GM18519 (cell line): ENCODE results near the gene EXOC3.

Experiments used
- ATAC-seq: cut with Tn5 transposase; IDR thresholded peaks from one replicate; pipeline ENCODE4 v1.9.1; 2021; ENCODE audit warnings: mild to moderate bottlenecking, moderate library complexity; ENCODE audit not compliant: unreplicated experiment, low FRiP score

Gene EXOC3

GRCh38 chr5:453725-454481 is 10.9 kb downstream of the EXOC3 start:
- no peak for ATAC-seq

- no peak for ATAC-seq
Measured at GRCh38 chr5:454936-455335, 12.0 kb downstream of the EXOC3 start.

DNA sequence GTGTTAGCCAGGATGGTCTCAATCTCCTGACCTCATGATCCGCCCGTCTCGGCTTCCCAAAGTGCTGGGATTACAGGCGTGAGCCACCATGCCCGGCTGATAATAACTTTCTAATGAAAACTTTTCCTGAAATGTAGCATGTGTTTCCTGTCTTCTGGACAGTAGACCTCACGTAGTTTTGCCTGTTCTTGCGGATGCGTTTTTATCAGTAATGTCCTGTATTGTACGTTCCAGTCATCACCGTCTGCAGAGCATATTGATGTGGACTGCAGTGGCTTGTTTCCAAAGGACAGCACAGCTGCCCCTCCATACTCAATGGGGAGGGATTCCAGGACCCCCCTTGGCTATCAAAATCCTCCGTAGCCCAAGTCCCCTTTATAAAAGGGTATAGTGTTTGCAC is 12.8 kb downstream of the EXOC3 start:
- no peak for ATAC-seq

GRCh38 chr5:456351-457194 is 13.6 kb downstream of the EXOC3 start:
- ATAC-seq = no peak

DNA sequence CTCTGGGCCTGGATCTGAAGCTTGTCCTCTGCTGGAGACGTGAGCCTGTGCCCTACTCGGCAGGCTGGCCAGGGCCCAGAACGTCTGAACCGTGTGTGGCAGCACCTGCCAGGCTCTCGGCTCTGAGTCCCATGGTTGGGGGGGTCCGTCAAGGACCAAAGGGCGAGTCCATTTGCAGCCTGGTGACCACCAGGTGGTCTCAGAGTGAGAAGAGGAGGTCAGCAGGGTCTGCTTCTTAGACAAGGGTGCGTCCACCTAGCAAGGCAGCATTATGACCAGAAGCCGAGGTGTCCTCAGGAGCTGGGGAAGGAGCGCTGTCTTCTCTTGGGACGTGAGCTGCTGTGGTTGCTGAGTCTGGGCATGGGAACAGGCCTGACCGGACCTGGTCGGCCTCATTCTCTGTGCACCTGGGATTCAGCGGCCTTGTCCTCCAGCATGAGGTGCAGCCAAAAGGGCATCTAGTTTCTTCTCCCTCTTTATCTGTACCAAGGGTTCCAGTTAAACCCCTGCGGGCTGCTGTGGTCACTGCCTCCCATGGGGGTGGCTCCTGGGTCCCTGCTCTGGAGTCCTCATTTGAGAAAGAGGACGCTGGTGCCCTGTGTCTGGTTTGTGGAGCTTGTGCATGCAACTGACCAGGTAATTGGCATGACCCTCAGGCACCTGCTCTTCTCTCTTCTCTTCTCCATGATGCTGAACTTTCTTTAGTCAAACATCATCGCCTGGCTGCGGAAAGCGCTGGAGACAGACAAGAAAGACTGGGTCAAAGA is 14.4 kb downstream of the EXOC3 start:
- no peak for ATAC-seq

DNA sequence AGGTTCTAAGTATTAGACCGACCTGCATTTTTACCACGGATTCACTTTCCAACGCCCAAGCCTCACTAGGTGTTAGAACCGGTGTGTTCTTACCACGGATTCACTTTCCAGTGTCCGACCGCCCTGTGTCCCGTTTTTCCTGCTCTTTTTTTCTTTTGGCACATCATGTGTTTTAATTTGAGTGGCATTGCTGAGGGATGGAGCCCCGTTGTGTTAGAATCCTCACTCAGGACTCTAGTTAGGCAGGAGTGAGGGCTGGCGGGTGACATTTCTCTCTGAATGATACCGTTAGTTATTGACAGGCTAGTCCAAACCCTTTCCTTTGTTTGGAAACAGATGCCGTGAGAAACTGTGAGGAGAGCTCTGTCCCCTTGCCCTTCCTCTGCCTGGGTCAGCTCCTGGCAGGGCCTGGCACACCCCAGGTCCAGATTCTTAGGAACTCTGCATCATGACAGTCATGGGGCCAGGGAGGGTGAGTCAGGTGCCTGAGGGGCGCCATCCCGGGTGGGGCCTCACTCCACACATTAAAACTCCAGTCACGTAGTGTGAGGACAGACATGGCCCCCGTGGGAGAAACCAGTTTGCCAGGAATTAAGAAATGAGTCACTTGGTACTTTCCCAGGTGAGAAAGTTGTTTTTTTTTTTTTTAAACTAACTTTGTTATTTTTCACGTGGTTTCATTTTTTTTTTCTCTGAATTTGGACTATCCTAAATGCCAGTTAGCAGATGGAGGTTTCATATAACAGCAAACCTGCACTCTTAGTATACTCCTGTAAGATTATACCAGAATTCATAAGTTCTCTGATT is 15.8 kb downstream of the EXOC3 start:
- no peak for ATAC-seq

- ATAC-seq = no peak
Measured at GRCh38 chr5:459562-460272, 16.7 kb downstream of the EXOC3 start.

GRCh38 chr5:460273-460625 is 17.3 kb downstream of the EXOC3 start:
- no peak for ATAC-seq

DNA sequence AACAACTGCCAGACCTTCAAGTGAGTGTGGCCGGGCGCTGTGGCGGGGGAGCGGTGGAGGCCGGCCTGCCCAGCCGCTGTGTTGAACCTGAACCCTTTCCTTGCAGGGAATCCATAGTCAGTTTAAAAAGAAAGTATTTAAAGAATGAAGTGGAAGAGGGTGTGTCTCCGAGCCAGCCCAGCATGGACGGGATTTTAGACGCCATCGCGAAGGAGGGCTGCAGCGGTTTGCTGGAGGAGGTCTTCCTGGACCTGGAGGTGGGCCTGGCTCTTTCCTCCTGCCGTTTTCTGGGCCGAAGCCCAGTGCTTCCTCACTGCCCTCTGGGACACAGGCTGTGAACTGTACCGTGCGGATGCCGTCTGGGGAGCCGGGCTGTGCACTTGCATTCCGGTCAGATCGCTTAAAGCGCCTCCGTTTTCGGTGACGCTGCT is 19.1 kb downstream of the EXOC3 start:
- ATAC-seq = no peak

DNA sequence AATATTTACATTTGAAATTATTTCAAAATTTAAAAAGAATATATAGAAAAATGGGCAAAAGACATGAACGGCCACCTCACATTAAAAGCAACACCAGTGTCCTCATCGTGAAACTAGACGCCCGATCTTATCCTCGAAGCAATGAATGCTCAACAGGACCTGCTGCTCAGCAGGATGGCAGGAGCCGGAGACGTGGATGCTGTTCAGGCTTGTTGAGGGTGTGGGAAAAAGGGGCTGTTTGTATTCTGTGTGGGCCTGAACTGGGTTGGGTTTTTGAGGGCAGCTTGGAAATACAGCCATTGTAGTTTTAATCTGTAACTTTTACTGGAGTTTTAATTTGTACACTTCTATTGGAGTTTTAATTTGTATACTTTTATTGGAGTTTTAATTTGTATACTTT is 20.3 kb downstream of the EXOC3 start:
- no peak for ATAC-seq

DNA sequence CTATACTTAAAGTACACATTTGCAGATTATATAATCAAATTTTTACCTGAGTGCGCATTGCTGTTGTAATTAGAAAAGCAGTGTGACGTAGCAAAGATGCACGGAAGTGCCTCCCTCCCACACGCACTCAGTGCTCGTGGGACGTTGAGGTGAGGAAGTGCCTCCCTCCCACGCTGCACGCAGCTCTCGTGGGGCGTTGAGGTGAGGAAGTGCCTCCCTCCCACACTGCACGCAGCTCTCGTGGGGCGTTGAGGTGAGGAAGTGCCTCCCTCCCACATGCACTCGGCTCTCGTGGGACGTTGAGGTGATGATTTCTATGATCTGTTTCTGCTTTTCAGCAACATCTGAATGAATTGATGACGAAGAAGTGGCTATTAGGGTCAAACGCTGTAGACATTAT is 21.0 kb downstream of the EXOC3 start:
- no peak for ATAC-seq

DNA sequence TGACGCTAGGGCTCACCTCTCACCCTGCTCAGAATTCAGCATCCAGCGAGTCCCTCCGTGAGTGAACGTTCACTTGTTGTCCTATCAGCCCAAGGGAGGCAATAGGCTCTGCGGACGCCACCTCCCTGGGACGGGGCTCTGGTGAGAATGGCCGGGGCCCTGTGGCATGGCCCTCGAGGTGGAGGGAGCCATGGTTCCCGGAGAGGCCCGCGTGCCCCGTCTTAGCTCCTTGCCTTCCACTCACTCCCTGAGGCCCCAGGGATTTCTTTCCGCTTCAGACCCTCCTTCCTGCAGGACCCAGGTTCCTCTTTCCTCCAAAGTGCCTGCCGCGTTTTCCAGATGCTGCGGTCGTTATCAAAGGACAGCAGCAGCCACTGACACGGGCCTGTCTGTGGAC is 21.5 kb downstream of the EXOC3 start:
- no peak for ATAC-seq

GRCh38 chr5:464843-465590 is 22.0 kb downstream of the EXOC3 start:
- no peak for ATAC-seq

DNA sequence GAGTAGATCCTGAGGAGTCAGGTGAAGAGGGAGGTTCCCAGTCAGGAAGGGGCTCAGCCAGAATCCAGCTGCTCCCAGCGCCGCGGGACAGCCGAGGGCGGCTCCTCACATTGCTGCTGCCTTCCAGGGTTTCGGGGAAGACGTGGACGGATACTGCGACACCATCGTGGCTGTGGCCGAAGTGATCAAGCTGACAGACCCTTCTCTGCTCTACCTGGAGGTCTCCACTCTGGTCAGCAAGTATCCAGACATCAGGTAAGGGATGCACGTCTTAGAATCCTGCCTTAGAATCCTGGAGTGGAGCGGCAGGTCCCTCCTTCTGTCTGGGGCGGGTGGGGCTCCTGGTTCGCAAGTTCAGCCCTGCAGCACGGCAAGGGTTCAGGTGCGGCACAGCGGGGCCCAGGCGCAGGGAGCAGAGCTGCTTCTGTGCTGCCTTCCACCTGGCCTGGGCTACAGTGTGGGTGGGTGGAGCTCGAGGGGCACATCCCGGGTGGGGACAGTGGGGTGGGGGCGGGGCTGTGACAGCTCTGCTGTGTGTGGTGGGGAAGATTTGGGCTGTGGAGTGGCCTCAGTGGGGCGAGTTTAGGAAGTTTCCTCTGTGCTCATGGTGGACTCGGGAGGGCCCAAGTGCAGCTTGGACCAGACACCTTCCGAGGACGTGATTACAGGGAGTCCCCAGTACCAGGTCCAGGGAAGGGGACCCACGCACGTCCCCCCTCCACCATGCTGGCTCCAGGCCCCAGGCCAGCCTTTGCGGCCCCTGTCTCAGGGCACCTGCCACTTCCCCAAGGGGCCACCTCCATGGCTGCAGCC is 22.8 kb downstream of the EXOC3 start:
- ATAC-seq = no peak

GRCh38 chr5:466661-467310 is 23.8 kb downstream of the EXOC3 start:
- ATAC-seq = no peak

DNA sequence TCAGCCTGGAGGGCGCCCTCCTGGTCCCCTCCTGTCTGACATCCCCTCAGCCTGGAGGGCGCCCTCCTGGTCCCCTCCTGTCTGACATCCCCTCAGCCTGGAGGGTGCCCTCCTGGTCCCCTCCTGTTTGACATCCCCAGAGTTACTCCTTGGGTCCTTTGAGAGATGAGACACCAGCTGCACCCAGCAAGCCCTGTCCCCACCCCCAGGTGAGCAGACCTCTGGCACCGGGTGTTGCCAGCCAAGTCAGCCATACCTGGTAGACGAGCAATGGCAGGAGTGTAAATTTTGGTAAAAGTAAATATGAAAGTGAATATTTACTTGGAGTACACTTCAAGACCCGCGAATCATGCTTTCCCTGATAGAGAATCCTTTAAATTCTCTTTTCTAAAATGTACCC is 25.4 kb downstream of the EXOC3 start:
- no peak for ATAC-seq

- no peak for ATAC-seq
Measured at GRCh38 chr5:469752-470483, 26.9 kb downstream of the EXOC3 start.
